B cell (primary cell): ENCODE results near the gene ACOX3. TPM values are rescaled to one million over a fixed set of nuclear protein-coding genes. Genes with fewer than 3 reads are reported as not detected.

Source experiments
- ATAC-seq: fragments of 200-7000 bp; cut with Tn5 transposase; one replicate; pipeline ENCODE4 v1.10.0; 2021; ENCODE audit warnings: low read depth, mild to moderate bottlenecking, moderate number of reproducible peaks, moderate library complexity
- CTCF ChIA-PET: fragments of 350-600 bp; sonication (Branson Sonifier 250); formaldehyde crosslinking; loops from one replicate; lab custom pipeline; 2021; ENCODE audit warnings: antibody characterized with exemption, inconsistent platforms; lab: Charles Lee
- POLR2A ChIA-PET: fragments of 350-600 bp; sonication (Branson Sonifier 250); formaldehyde crosslinking; loops from one replicate; lab custom pipeline; 2021; ENCODE audit warnings: antibody characterized with exemption; lab: Charles Lee
- DNase-seq: peaks from one replicate; pipeline ENCODE4 v3.0.0; 2013
- H2AFZ ChIP-seq: 2 replicates; pipeline ENCODE4 v1.6.1; 2012; ENCODE audit warnings: mild to moderate bottlenecking, low read depth, low read length; ENCODE audit not compliant: insufficient read depth, poor library complexity, severe bottlenecking
- H3K27ac ChIP-seq, 2 donors: 1 replicate in 1 of 2; 2 replicates in 1 of 2; pipeline ENCODE4 v1.5.1; 2012 to 2013; ENCODE audit warnings: low read length in 2 of 2, mild to moderate bottlenecking in 2 of 2, moderate library complexity in 1 of 2
- H3K27me3 ChIP-seq, 4 experiments: fragments of 200-600 bp in 1 of 4; sonication (generic) in 1 of 4; replicated peaks in 1 of 4; 1 replicate in 2 of 4; 2 replicates in 2 of 4; pipeline versions ENCODE4 v1.6.1 to v1.7.0; 2013 to 2016; ENCODE audit warnings: low read length in 3 of 4, mild to moderate bottlenecking in 2 of 4, mixed read lengths in 1 of 4, moderate library complexity in 1 of 4; ENCODE audit not compliant: insufficient read depth in 4 of 4, control insufficient read depth in 3 of 4; ENCODE audit errors: control extremely low read depth in 1 of 4
- H3K36me3 ChIP-seq, 2 experiments: replicated peaks in 1 of 2; 1 replicate in 1 of 2; 2 replicates in 1 of 2; pipeline versions ENCODE4 v1.6.1 to v1.7.1; 2013; ENCODE audit warnings: low read length in 1 of 2; ENCODE audit not compliant: insufficient read depth in 2 of 2, control insufficient read depth in 1 of 2; ENCODE audit errors: control extremely low read depth in 1 of 2, extremely low read depth in 1 of 2
- H3K4me1 ChIP-seq, 2 donors: fragments of 200-600 bp in 1 of 2; sonication (generic) in 1 of 2; 1 replicate in 1 of 2; 2 replicates in 1 of 2; pipeline versions ENCODE4 v1.5.1 to v1.6.1; 2013 to 2017; ENCODE audit warnings: low read length in 2 of 2; ENCODE audit not compliant: control insufficient read depth in 2 of 2, insufficient read depth in 2 of 2
- H3K4me2 ChIP-seq: replicated peaks from 2 replicates; pipeline ENCODE3; 2012; ENCODE audit warnings: mild to moderate bottlenecking, low read depth, low read length; ENCODE audit not compliant: poor library complexity, severe bottlenecking
- H3K4me3 ChIP-seq, 5 experiments: fragments of 200-600 bp in 1 of 5; sonication (generic) in 1 of 5; 1 replicate in 3 of 5; 2 replicates in 2 of 5; pipeline versions ENCODE4 v1.5.1 to v1.7.0; 2011 to 2016; ENCODE audit warnings: low read length in 4 of 5, mild to moderate bottlenecking in 4 of 5, low read depth in 2 of 5, control low read depth in 1 of 5, moderate library complexity in 1 of 5; ENCODE audit not compliant: insufficient read depth in 1 of 5; ENCODE audit errors: control extremely low read depth in 1 of 5, extremely low read depth in 1 of 5
- H3K79me2 ChIP-seq: fragments of 200-600 bp; sonication (generic); one replicate; pipeline ENCODE4 v1.6.0; 2016; ENCODE audit warnings: low read length; ENCODE audit not compliant: control insufficient read depth, insufficient read depth
- H3K9ac ChIP-seq: fragments of 200-600 bp; sonication (generic); 2 replicates; pipeline ENCODE4 v1.6.1; 2017; ENCODE audit warnings: mild to moderate bottlenecking, low read length, moderate library complexity
- H3K9me3 ChIP-seq, 3 donors: one replicate each; pipeline versions ENCODE4 v1.6.1 to v1.7.1; 2013; ENCODE audit warnings: low read length in 2 of 3; ENCODE audit not compliant: control insufficient read depth in 2 of 3, insufficient read depth in 1 of 3; ENCODE audit errors: control extremely low read depth in 1 of 3
- H4K20me1 ChIP-seq: 2 replicates; pipeline ENCODE4 v1.6.0; 2012; ENCODE audit warnings: mild to moderate bottlenecking, low read length; ENCODE audit not compliant: insufficient read depth, control insufficient read depth, poor library complexity, severe bottlenecking
- H3K27ac Mint-ChIP-seq: one replicate; pipeline ENCODE4 v1.8.0; 2021; ENCODE audit warnings: mixed read lengths
- H3K27me3 Mint-ChIP-seq: one replicate; pipeline ENCODE4 v1.8.0; 2021; ENCODE audit warnings: mixed read lengths
- H3K4me1 Mint-ChIP-seq: one replicate; pipeline ENCODE4 v1.8.0; 2021; ENCODE audit warnings: mixed read lengths
- H3K4me3 Mint-ChIP-seq: one replicate; pipeline ENCODE4 v1.8.0; 2021; ENCODE audit warnings: mixed read lengths
- H3K9me3 Mint-ChIP-seq: one replicate; pipeline ENCODE4 v1.8.0; 2022; ENCODE audit warnings: mixed read lengths; ENCODE audit not compliant: insufficient read depth
- EZH2 ChIP-seq: IDR thresholded peaks from 2 replicates; pipeline ENCODE4 v1.6.1; 2012; ENCODE audit warnings: borderline replicate concordance, low read depth, mild to moderate bottlenecking, moderate library complexity, low read length; ENCODE audit not compliant: insufficient read depth, poor library complexity, severe bottlenecking
- WGBS: methylation state at CpG from one replicate; pipeline ENCODE4 v1.1.5; 2013; ENCODE audit warnings: missing lambda C conversion rate; ENCODE audit not compliant: insufficient coverage; 5-methylcytosine and 5-hydroxymethylcytosine counted together
- intact Hi-C: fragments of 100-400 bp; cut with micrococcal nuclease; formaldehyde crosslinking; loops from one replicate; pipeline ENCODE4 v1.10.0; 2022
- polyA plus RNA-seq: library from polyadenylated mRNA; depleted of rRNA; stranded (reverse); fragments of >200 nt; gene quantifications from 2 replicates; pipeline ENCODE4 v1.2.3, GENCODE V29; 2012
- total RNA-seq, 2 donors: library from RNA; stranded (reverse); fragments of 120-200 nt in 1 of 2; gene quantifications; 1 replicate in 1 of 2; 2 replicates in 1 of 2; pipeline versions ENCODE4 v1.2.3 to v1.2.4, GENCODE V29; 2013 to 2022
- TF ChIP-seq, protein P1 (sequence below): fragments of 200-600 bp; IDR thresholded peaks from one replicate; pipeline ENCODE4 v1.8.0; 2022; ENCODE audit warnings: antibody characterized with exemption, mild to moderate bottlenecking

ACOX3 gene
- total and polyA plus RNA-seq, 2 donors (not counting 1 experiment from before 2014, with no cell fraction given) = 4.6 to 23.1 TPM

DNA sequence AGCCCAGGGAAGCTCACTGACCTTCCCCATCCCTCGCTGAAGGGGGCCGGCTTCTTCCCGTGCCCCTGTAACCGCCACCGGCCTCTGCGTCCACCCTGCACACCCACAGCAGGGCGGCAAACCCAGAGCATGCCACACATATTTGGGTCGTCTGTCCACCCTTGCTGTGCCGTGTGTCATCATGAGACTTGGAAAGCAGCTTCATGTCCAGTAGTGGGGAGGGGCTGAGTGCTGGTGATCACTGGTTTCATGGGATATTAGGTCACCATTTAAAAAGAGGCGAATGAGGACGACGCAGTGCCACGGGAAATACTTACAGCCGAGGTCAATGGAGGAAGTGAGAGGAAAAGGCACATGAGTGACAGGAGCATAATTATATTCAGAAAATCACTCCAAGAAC, 96.1 kb downstream of the ACOX3 start:
- intact Hi-C loops = no loop called here
- H3K27ac Mint-ChIP-seq = no peak overlapping the region
- no peak overlapping the region for H3K4me3 Mint-ChIP-seq
- Histone ChIP-seq H3K9me3 (no peaks in the 10 kb centered on the region), H2AFZ (no peak overlapping the region), H3K36me3 (no peaks in the 10 kb centered on the region), H4K20me1 (no peaks in the 10 kb centered on the region), H3K4me1 (no peaks in the 10 kb centered on the region), H3K4me3 (no peak overlapping the region), H3K4me2 (no peak overlapping the region), H3K27ac (no peak overlapping the region), H3K9ac (no peak overlapping the region), H3K27me3 (peaks cover 0 to 3% (median 0%) of the 10 kb centered on the region in 4 experiments), H3K79me2 (no peaks in the 10 kb centered on the region)
- H3K27me3 Mint-ChIP-seq = peaks cover 2% of the 10 kb centered on the region
- WGBS = 100% methylated on average over 7 of the region's 14 CpGs
- H3K9me3 Mint-ChIP-seq = no peaks in the 10 kb centered on the region
- no peak for TF ChIP-seq EZH2
- TF ChIP-seq, protein P1, sequence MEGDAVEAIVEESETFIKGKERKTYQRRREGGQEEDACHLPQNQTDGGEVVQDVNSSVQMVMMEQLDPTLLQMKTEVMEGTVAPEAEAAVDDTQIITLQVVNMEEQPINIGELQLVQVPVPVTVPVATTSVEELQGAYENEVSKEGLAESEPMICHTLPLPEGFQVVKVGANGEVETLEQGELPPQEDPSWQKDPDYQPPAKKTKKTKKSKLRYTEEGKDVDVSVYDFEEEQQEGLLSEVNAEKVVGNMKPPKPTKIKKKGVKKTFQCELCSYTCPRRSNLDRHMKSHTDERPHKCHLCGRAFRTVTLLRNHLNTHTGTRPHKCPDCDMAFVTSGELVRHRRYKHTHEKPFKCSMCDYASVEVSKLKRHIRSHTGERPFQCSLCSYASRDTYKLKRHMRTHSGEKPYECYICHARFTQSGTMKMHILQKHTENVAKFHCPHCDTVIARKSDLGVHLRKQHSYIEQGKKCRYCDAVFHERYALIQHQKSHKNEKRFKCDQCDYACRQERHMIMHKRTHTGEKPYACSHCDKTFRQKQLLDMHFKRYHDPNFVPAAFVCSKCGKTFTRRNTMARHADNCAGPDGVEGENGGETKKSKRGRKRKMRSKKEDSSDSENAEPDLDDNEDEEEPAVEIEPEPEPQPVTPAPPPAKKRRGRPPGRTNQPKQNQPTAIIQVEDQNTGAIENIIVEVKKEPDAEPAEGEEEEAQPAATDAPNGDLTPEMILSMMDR = no peak
- DNase-seq (no peak), ATAC-seq (no peak)
- H3K4me1 Mint-ChIP-seq = no peaks in the 10 kb centered on the region
- ChIA-PET POLR2A (no interaction called here), CTCF (no interaction called here)

- H3K27ac Mint-ChIP-seq = no peak overlapping the region
- H3K27ac ChIP-seq = no peak overlapping the region
- ChIA-PET POLR2A (no interaction called here), CTCF (no interaction called here)
- no peaks in the 10 kb centered on the region for H3K36me3 ChIP-seq
- no peaks in the 10 kb centered on the region for H4K20me1 ChIP-seq
- no peaks in the 10 kb centered on the region for H3K9me3 ChIP-seq
- no peak overlapping the region for H2AFZ ChIP-seq
- no peaks in the 10 kb centered on the region for H3K79me2 ChIP-seq
- H3K4me1 Mint-ChIP-seq = no peaks in the 10 kb centered on the region
- TF ChIP-seq, protein P1 = no peak
- no peak for TF ChIP-seq EZH2
- H3K9me3 Mint-ChIP-seq = no peaks in the 10 kb centered on the region
- peaks cover 0 to 3% (median 0%) of the 10 kb centered on the region in 4 experiments for H3K27me3 ChIP-seq
- peaks cover 2% of the 10 kb centered on the region for H3K27me3 Mint-ChIP-seq
- H3K4me2 ChIP-seq = no peak overlapping the region
- intact Hi-C loops = no loop called here
- H3K9ac ChIP-seq = no peak overlapping the region
- H3K4me3 Mint-ChIP-seq = no peak overlapping the region
- 98% methylated on average over 7 of the region's 11 CpGs for WGBS
- ATAC-seq (no peak), DNase-seq (no peak)
- no peak overlapping the region for H3K4me3 ChIP-seq
- H3K4me1 ChIP-seq = no peaks in the 10 kb centered on the region
Observed at GRCh38 chr4:8343967-8344331, 96.6 kb downstream of the ACOX3 start.
